SK-N-MC (cell line): ENCODE measurements around the gene FN3K.

Source experiments
- EZH2 ChIP-seq: fragments of 200-600 bp; sonication (generic); IDR thresholded peaks from one replicate; pipeline ENCODE4 v1.6.1; 2017; ENCODE audit warnings: antibody characterized with exemption
- POLR2AphosphoS5 ChIP-seq: IDR thresholded peaks from 2 replicates; pipeline ENCODE4 v1.6.1; 2012; ENCODE audit warnings: mild to moderate bottlenecking, low read depth, low read length, borderline replicate concordance

- TF ChIP-seq EZH2 (no peak), POLR2AphosphoS5 (no peak)
These were observed 47.3 kb downstream of the FN3K start for GRCh38 chr17:82782657-82783207.
